Measurements from ENCODE around the gene L3MBTL4. TPM values are rescaled to one million over a fixed set of nuclear protein-coding genes. Genes with fewer than 3 reads are reported as not detected.
"Not testable (repeated sequence)": the region's sequence is repeated elsewhere in the genome, so short reads cannot be mapped to it uniquely, and the experiment has no call there.

The L3MBTL4 gene
- total RNA-seq, 1 donor from 2014 or later = 14.9 TPM

- DNase-seq (ENCODE audit: low spot score) = no peak
Observed at GRCh38 chr18:6199777-6200176, 214.9 kb downstream of the L3MBTL4 start.

DNA sequence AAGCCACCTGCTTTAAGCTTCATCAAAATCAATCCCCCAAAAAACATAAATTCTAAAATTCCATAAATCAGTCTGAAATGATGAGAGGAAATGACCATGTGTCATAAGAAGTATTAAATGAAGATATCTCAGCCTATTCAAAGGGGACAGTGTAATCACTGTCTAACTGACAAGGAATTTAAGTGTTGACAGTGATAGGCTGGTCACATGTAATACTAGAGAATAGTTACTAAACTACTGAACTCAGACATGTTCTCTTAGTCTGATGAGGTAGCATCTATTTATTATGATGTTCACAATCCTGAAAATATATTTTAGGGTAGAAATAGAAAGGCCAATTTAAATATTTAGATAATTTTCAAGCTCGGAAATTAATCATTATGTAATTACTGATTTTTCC lies 216.1 kb downstream of the L3MBTL4 start:
- DNase-seq (ENCODE audit: low spot score) = no peak

GRCh38 chr18:6194640-6195039 lies 220.1 kb downstream of the L3MBTL4 start:
- DNase-seq (ENCODE audit: low spot score) = no peak

GRCh38 chr18:6185782-6186181 lies 228.9 kb downstream of the L3MBTL4 start:
- not testable (repeated sequence) for DNase-seq (ENCODE audit: low spot score)

DNA sequence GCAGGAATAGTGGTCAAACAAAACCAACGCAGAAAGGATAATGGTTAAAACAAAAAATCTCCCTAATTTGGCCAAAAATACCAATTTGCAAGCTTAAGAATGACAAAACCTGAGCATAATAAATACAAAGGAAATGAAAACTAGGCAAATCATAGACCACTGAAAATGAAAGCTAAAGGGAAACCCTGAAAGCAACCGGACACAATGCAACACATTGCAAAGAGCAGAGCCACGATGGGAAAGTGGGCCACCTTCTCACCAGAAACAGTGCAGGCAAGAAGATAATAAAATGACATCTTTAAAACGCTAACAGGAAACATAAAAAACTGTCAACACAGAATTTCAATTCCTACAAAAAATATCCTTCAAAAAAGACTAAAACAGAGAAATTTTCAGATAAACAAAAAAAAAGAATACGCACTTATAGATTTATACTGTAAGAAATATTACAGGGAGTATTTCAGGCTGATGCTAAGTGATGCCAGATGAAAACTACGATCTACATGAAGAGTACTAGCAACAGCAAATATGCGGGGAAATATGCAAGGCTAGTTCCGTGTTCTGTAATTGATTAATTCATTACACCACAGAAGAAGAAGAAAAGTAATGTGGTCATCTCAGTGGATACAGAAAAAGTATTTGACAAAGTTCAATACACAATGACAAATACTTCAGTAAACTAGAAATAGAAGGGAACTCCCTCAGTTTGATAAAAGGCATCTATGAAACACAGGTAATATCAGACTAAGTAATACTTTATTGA lies 239.5 kb downstream of the L3MBTL4 start:
- no peak for DNase-seq (ENCODE audit: low spot score)

DNA sequence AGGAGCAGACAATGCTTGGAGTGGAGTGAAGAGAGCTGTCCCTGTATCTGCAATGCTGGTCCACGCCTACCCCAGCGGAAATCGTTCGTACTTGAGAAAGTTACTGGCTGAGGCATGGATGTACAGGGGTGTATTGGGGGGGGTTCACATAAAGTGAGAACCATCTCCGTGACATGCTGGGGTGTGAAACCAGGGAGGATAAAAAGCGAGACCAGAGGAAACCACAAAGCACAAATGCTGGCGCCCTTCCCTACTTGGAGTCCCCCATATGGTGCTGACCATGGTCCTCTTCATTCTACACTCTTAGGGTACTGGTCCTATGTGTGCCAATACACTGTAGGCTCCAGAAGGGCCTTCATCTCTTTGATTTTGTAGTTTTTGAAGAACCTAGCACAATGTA lies 244.1 kb downstream of the L3MBTL4 start:
- no peak for DNase-seq (ENCODE audit: low spot score)

- DNase-seq (ENCODE audit: low spot score) = no peak
Observed at GRCh38 chr18:6161549-6161948, 253.2 kb downstream of the L3MBTL4 start.

DNA sequence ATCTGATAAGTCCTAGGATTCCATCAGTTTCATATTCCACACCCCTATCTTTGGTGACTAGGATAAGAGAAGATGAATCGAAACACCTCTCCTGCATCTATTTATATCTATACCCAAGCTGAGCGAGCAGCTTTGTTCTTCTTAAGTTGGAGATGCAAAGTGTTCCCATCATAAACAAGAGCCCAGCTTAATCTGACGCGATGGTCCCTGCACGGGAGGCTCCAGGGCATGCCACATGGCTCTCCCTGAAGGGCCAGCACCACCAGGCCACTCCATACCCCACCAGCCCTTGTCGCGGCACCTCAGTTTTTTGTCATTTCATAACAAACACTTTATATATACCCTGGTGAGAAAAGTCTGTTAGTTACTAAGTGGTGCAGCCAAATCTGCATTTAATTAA lies 255.3 kb downstream of the L3MBTL4 start:
- DNase-seq (ENCODE audit: low spot score) = no peak

- DNase-seq (ENCODE audit: low spot score) = no peak
Observed at GRCh38 chr18:6158958-6159357, 255.8 kb downstream of the L3MBTL4 start.

- no peak for DNase-seq (ENCODE audit: low spot score)
Observed at GRCh38 chr18:6156446-6156845, 258.3 kb downstream of the L3MBTL4 start.

DNA sequence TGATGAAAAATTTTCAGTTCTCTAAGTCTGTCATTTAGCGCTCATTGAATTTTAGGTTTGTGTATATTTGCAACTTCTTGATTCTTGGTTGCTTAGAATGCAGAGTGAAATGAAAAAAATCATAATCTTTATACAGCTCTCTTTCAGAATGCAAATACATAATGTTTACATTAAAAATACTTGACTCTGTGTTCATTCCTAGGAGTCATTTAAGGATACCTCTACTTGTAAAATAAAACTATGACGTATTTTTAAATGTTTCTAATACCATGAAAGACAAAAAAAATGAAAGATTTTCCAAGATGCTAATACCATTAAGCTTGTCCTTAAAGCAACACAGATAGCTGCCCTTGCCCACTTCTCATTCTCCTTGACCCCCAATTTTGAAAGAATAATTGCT lies 259.0 kb downstream of the L3MBTL4 start:
- no peak for DNase-seq (ENCODE audit: low spot score)

- DNase-seq (ENCODE audit: low spot score) = no peak
Observed at GRCh38 chr18:6150430-6150829, 264.3 kb downstream of the L3MBTL4 start.

- DNase-seq (ENCODE audit: low spot score) = no peak
Observed at GRCh38 chr18:6146307-6146661, 268.4 kb downstream of the L3MBTL4 start.

DNA sequence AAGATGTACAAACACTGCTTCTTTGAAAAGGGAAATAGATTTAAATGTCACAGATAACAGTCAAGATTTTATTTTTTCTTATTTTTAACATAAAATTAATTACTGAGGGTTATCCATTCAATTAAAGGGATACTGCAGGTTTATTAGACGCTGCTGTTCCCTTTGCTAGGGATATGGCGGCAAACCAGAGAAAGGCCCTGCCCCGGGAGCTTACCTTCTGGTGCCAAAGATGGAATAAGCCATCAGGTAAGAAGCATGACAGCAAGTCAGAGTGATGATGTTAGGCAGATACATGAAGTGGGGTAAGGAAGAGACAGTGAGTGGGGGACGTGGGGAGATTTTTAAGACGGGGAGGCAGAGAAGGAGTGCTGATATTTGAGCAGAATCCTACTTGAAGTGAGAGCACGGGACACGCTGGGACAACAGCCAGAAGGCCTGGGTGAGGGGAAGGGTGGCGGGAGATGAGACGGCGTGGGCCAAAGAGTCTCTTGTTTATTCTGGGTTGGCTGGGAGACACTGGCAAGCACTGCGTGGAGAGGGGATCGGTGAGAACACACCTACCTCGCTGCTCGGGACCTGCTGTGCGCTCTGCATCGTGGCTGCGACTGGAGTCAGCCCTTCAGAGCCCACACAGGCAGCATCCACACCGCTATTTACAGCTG lies 268.9 kb downstream of the L3MBTL4 start:
- no peak for DNase-seq (ENCODE audit: low spot score)

- no peak for DNase-seq (ENCODE audit: low spot score)
Observed at GRCh38 chr18:6139007-6139406, 275.7 kb downstream of the L3MBTL4 start.

DNA sequence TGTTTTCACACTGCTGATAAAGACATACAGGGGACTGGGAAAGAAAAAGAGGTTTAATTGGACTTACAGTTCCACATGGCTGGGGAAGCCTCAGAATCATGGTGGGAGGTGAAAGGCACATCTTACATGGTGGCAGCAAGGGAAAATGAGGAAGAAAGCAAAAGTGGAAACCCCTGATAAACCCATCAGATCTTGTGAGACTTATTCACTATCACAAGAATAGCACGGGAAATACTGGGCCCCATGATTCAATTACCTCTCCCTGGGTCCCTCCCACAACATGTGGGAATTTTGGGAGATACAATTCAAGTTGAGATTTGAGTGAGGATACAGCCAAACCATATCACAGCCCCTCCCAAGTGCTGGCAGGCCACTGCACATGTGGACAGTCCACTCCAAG lies 278.8 kb downstream of the L3MBTL4 start:
- DNase-seq (ENCODE audit: low spot score) = not testable (repeated sequence)

GRCh38 chr18:6135029-6135428 lies 279.7 kb downstream of the L3MBTL4 start:
- not testable (repeated sequence) for DNase-seq (ENCODE audit: low spot score)

GRCh38 chr18:6132751-6133368 lies 281.9 kb downstream of the L3MBTL4 start:
- no peak for DNase-seq (ENCODE audit: low spot score)

DNA sequence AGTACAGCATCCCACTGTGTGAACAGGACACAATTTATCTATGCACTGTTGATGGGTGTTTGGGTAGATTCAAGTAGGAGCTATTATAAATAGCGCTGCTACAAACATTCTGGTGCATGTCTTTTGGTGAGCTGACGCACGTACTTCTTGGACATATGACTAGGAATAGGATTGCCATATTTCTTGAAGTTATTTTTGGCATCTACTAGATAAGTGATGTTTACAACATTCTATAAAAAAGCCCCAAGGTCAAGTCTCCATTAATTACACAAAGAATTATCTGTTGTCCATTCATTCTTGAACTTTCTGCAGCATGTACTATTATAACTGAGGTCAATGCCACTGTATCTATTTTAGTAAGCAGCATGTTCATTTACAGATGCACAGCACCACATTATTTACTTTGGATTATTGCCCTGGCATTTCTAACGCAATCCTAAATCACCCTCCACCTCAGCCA lies 293.9 kb downstream of the L3MBTL4 start:
- DNase-seq (ENCODE audit: low spot score) = no peak

DNA sequence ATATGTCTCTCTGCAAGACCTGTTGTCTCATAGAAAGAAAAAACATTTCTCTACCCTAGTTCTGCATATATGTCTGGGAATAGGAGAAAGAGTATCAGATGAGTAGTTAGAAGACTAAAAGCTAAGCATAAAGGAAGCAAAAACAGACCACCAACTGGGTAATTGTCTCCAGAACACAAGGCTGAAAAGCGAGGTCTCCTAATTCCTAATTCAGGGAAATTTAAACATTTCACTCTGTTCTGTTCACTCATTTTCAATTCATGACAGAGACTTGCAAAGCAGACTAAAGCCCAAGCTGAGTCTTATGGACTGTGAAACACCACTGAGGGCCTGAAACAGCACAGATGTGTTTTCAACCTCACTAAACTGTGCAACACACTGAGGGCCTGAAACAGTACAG lies 294.9 kb downstream of the L3MBTL4 start:
- DNase-seq (ENCODE audit: low spot score) = no peak

DNA sequence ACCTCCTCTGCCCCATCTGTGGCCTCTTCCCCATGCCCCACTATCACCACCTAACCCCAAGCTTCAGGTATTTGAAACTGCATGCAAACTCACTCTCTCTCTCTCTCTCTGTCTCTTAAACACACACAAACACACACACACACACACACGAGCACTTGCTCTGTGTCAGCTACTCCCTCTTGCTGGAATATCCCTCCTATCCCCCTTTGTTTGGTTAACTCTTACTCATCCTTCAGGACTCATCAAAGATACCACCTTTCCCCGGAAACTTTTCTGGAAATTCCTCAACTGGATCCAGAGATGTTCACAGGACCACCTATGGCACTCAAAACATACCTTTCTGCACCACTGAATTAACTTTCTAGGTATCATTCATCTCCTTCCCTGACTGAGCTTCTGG lies 296.6 kb downstream of the L3MBTL4 start:
- DNase-seq (ENCODE audit: low spot score) = no peak

DNA sequence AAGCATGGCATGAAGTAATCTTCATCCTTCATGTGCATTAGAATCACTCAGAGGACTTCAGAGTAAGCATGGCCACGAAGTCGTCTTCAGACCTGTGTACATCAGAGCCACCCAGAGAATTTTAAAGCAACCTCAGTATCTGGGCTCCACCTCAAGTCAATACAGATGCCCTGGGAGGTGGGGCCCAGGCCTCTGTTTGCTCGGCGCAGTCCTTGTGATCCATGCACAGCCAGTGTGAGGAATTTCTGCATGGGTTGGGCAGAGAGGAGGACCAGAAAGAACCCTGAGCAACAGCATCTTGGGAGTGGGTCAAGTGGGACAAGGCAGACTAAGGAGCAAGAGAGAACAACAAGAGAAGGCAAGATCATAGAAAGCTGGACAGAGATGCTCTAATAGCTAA lies 299.0 kb downstream of the L3MBTL4 start:
- no peak for DNase-seq (ENCODE audit: low spot score)

GRCh38 chr18:6113650-6114049 lies 301.1 kb downstream of the L3MBTL4 start:
- no peak for DNase-seq (ENCODE audit: low spot score)

All from umbilical cord (tissue), 2 donors.